Measurements from ENCODE around the gene CFL1. TPM values are rescaled to one million over a fixed set of nuclear protein-coding genes. Genes with fewer than 3 reads are reported as not detected.

CFL1 gene
- total and polyA plus RNA-seq, 2 of the 4 experiments (the other 2 are of a cell fraction): 960 to 2,231 TPM

- intact Hi-C loops (cut with micrococcal nuclease) (no loop called here), dilution Hi-C loops (cut with HindIII; ENCODE audit: low sequenced_read_pairs, unreplicated experiment) (no loop called here), in situ Hi-C loops (cut with MboI; ENCODE audit: low sequenced_read_pairs) (no loop called here)
- no peak overlapping the region for H2BK5ac ChIP-seq (ENCODE audit: low read depth, low read length, poor library complexity, severe bottlenecking)
- H2BK20ac ChIP-seq (ENCODE audit: low read depth, low read length): no peak overlapping the region
- no peak overlapping the region for H2BK15ac ChIP-seq (ENCODE audit: low read depth, low read length)
- no peaks in the 10 kb centered on the region for H3K9me3 ChIP-seq (ENCODE audit: control insufficient read depth, insufficient read depth, low read length)
- H3K56ac ChIP-seq (ENCODE audit: extremely low read depth, insufficient read depth, low read length): no peak overlapping the region
- H2AFZ ChIP-seq (replicated peaks; ENCODE audit: low read length, poor library complexity): no peak overlapping the region
- DNase-seq (no peak), ATAC-seq (ENCODE audit: low read depth) (no peak)
- H3K9ac ChIP-seq (ENCODE audit: low read depth, low read length): no peak overlapping the region
- no peak overlapping the region for H4K91ac ChIP-seq (ENCODE audit: insufficient read depth, low read depth, low read length)
- no peak overlapping the region for H3K4me3 ChIP-seq (ENCODE audit: insufficient read depth, low read depth, low read length)
- H3K14ac ChIP-seq (replicated peaks; ENCODE audit: low read depth, low read length): no peak overlapping the region
- peaks cover 29% of the 10 kb centered on the region for H3K9me1 ChIP-seq (ENCODE audit: insufficient read depth, low read length)
- no peak overlapping the region for H3K27ac ChIP-seq (ENCODE audit: insufficient read depth, low read length)
- no peak overlapping the region for H3K23ac ChIP-seq (ENCODE audit: low read depth, low read length)
- H2AK9ac ChIP-seq (replicated peaks; ENCODE audit: low read depth, low read length, poor library complexity): peak overlapping the region; percentile 70
- no peak overlapping the region for H3K18ac ChIP-seq (ENCODE audit: low read depth, low read length)
- H4K8ac ChIP-seq (ENCODE audit: low read depth in 2 of 2, low read length in 2 of 2): no peak overlapping the region
- H3K27me3 ChIP-seq (ENCODE audit: control insufficient read depth, insufficient read depth, low read length): no peaks in the 10 kb centered on the region
- peaks cover 76% of the 10 kb centered on the region for H4K20me1 ChIP-seq (ENCODE audit: insufficient read depth, low read length)
- ChIA-PET POLR2A (ENCODE audit: unreplicated experiment) (interaction anchor here (1.0 kb wide), 1 partner anchor 140 kb away, joined by 4 read pairs; no protein-coding TSS in a partner anchor), CTCF (no interaction called here)
- no peak overlapping the region for H2BK120ac ChIP-seq (ENCODE audit: low read depth, low read length)
- peaks cover 20 to 60% of the 10 kb centered on the region in 2 experiments for H3K79me1 ChIP-seq (ENCODE audit: low read depth in 1 of 2, low read length in 2 of 2)
- no TSS peak for BruUV-seq (replicated peaks)
- no peak overlapping the region for H3K4me2 ChIP-seq (ENCODE audit: low read depth, low read length)
- no peak overlapping the region for H4K5ac ChIP-seq (ENCODE audit: low read depth, low read length)
- H3K36me3 ChIP-seq (ENCODE audit: control insufficient read depth, insufficient read depth, low read length): peaks cover 59% of the 10 kb centered on the region
- H2AK5ac ChIP-seq (ENCODE audit: low read depth, low read length): no peak overlapping the region
- H3K4ac ChIP-seq (ENCODE audit: low read depth, low read length): no peak overlapping the region
- TF ChIP-seq RAD21 (IDR thresholded peaks at IDR 0.05; ENCODE audit: low read length) (no peak), MAFK (IDR thresholded peaks at IDR 0.05; ENCODE audit: low read depth, low read length) (no peak), RFX5 (IDR thresholded peaks at IDR 0.05; ENCODE audit: low read depth, low read length) (no peak), SMC3 (IDR thresholded peaks at IDR 0.05; ENCODE audit: low read depth, low read length) (no peak), BHLHE40 (IDR thresholded peaks at IDR 0.05; ENCODE audit: low read depth, low read length) (no peak), POLR2A (IDR thresholded peaks at IDR 0.05; ENCODE audit: low read depth, low read length) (no peak; the same call in 1 of the 2 replicates), FOS (IDR thresholded peaks at IDR 0.05; ENCODE audit: low read depth, low read length) (no peak), CHD1 (IDR thresholded peaks at IDR 0.05; ENCODE audit: low read depth, low read length) (no peak), RCOR1 (IDR thresholded peaks at IDR 0.05; ENCODE audit: insufficient replicate concordance, low read length) (no peak), CEBPB (IDR thresholded peaks at IDR 0.05; ENCODE audit: low read depth, low read length) (no peak), MXI1 (IDR thresholded peaks at IDR 0.05; ENCODE audit: borderline replicate concordance, low read depth, low read length) (no peak), MAZ (IDR thresholded peaks at IDR 0.05; ENCODE audit: borderline replicate concordance, low read depth, low read length) (no peak), NFE2L2 (IDR thresholded peaks at IDR 0.05; ENCODE audit: low read depth, low read length) (no peak)
- TF ChIP-seq, protein P1, sequence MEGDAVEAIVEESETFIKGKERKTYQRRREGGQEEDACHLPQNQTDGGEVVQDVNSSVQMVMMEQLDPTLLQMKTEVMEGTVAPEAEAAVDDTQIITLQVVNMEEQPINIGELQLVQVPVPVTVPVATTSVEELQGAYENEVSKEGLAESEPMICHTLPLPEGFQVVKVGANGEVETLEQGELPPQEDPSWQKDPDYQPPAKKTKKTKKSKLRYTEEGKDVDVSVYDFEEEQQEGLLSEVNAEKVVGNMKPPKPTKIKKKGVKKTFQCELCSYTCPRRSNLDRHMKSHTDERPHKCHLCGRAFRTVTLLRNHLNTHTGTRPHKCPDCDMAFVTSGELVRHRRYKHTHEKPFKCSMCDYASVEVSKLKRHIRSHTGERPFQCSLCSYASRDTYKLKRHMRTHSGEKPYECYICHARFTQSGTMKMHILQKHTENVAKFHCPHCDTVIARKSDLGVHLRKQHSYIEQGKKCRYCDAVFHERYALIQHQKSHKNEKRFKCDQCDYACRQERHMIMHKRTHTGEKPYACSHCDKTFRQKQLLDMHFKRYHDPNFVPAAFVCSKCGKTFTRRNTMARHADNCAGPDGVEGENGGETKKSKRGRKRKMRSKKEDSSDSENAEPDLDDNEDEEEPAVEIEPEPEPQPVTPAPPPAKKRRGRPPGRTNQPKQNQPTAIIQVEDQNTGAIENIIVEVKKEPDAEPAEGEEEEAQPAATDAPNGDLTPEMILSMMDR (conservative IDR thresholded peaks at IDR 0.05; ENCODE audit: low read depth, low read length): no peak
- TF ChIP-seq, protein P2, sequence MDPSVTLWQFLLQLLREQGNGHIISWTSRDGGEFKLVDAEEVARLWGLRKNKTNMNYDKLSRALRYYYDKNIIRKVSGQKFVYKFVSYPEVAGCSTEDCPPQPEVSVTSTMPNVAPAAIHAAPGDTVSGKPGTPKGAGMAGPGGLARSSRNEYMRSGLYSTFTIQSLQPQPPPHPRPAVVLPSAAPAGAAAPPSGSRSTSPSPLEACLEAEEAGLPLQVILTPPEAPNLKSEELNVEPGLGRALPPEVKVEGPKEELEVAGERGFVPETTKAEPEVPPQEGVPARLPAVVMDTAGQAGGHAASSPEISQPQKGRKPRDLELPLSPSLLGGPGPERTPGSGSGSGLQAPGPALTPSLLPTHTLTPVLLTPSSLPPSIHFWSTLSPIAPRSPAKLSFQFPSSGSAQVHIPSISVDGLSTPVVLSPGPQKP (IDR thresholded peaks at IDR 0.05; ENCODE audit: borderline replicate concordance, low read depth, low read length): no peak
- TF ChIP-seq, protein P3, sequence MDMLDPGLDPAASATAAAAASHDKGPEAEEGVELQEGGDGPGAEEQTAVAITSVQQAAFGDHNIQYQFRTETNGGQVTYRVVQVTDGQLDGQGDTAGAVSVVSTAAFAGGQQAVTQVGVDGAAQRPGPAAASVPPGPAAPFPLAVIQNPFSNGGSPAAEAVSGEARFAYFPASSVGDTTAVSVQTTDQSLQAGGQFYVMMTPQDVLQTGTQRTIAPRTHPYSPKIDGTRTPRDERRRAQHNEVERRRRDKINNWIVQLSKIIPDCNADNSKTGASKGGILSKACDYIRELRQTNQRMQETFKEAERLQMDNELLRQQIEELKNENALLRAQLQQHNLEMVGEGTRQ (IDR thresholded peaks at IDR 0.05; ENCODE audit: low read depth, low read length): no peak
- H3K4me1 ChIP-seq (ENCODE audit: control insufficient read depth, insufficient read depth, low read length): peaks cover 4% of the 10 kb centered on the region
- 96% methylated on average over 14 of the region's 33 CpGs; no CpG with 5 or more reads in 1 of the 2 experiments for WGBS, 2 experiments (ENCODE audit: extremely low coverage in 2 of 2, insufficient read length in 1 of 2)
These were observed 5.3 kb downstream of the CFL1 start for GRCh38 chr11:65852508-65853245.
